Sigmoid colon (tissue), 4 donors: ENCODE data around the gene TECTB.

Experiments used
- CTCF ChIP-seq, 4 experiments: fragments of 450-650 bp in 3 of 4; fragments of 200-600 bp in 1 of 4; IDR thresholded peaks; one replicate each; pipeline ENCODE4 v1.5.1; 2016 to 2019; ENCODE audit warnings: antibody characterized with exemption in 4 of 4, mild to moderate bottlenecking in 3 of 4, moderate library complexity in 2 of 4
- EP300 ChIP-seq, 4 donors: sonication (generic); formaldehyde crosslinking; IDR thresholded peaks; one replicate each; pipeline ENCODE4 v1.6.1; 2017; ENCODE audit warnings: antibody characterized with exemption in 4 of 4
- POLR2AphosphoS5 ChIP-seq, 4 donors: sonication (generic); formaldehyde crosslinking; IDR thresholded peaks; one replicate each; pipeline ENCODE4 v1.6.1; 2017; ENCODE audit warnings: antibody characterized with exemption in 4 of 4

- TF ChIP-seq CTCF (IDR thresholded peaks at IDR 0.05) (no peak), EP300 (IDR thresholded peaks at IDR 0.05) (no peak), POLR2AphosphoS5 (IDR thresholded peaks at IDR 0.05) (no peak)
Observed at GRCh38 chr10:112327678-112328077, 44.5 kb downstream of the TECTB start.
